ENCODE results near the gene NPDC1.
"Not testable (repeated sequence)": the region's sequence is repeated elsewhere in the genome, so short reads cannot be mapped to it uniquely, and the experiment has no call there.

The NPDC1 gene

GRCh38 chr9:137075275-137075775 is 29.3 kb upstream of the NPDC1 start:
- DNase-seq (ENCODE audit: low read depth in 3 of 3) = no peak

- no peak for DNase-seq (ENCODE audit: low read depth in 3 of 3)
Measured at GRCh38 chr9:137074657-137075274, 28.8 kb upstream of the NPDC1 start.

- DNase-seq (ENCODE audit: low read depth in 3 of 3) = no peak
Measured at GRCh38 chr9:137073992-137074399, 28.0 kb upstream of the NPDC1 start.

DNA sequence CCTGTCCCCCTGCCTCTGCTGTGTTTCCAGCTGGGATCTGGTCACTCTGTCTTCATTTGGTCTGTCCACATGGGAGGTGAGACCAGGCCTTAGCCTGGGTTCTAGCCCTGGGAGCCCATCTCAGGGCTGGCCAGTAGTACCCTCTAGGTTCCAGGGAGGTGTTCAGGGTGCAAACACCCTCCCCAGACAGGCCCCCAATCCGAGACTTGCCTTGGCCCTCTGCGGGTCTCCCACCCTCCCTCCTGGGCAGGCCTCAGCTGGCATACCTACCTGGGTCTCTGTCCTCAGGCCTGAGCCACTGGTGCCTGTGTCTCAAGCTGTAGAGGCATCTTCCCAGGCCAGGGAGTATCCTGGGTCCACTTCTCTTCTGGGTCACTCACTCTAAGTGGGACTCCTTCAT is 25.3 kb upstream of the NPDC1 start:
- DNase-seq (ENCODE audit: low read depth in 3 of 3) = no peak

DNA sequence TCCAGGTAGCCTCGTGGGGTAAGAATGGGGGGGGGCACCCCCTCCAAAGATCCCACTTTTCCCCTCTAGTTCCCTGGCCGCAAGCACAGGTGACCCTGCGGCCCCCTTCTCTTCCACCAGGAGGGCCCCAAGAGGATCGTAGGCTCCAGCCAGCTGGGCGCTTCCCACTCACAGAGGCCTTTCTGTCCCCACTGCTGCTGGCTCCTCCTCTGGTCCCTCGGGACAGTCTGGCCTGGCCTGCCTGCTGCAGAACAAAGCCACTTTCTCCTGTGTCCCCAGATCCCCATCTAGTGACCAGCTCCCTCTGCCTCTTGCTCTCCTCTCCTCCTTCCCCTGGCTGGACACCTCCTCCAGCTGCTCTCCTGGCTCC is 24.9 kb upstream of the NPDC1 start:
- no peak for DNase-seq (ENCODE audit: low read depth in 3 of 3)

GRCh38 chr9:137070201-137070905 is 24.4 kb upstream of the NPDC1 start, which contains the start of gene SAPCD2:
Gene SAPCD2 (minus strand): TSS chr9:137070557. CDS start chr9:137070460, 97 bp downstream.
- DNase-seq (ENCODE audit: low read depth in 3 of 3) = peak; percentile 61 to 73 (median 65)

GRCh38 chr9:137069508-137070091 is 23.6 kb upstream of the NPDC1 start:
- DNase-seq (ENCODE audit: low read depth in 3 of 3) = no peak

DNA sequence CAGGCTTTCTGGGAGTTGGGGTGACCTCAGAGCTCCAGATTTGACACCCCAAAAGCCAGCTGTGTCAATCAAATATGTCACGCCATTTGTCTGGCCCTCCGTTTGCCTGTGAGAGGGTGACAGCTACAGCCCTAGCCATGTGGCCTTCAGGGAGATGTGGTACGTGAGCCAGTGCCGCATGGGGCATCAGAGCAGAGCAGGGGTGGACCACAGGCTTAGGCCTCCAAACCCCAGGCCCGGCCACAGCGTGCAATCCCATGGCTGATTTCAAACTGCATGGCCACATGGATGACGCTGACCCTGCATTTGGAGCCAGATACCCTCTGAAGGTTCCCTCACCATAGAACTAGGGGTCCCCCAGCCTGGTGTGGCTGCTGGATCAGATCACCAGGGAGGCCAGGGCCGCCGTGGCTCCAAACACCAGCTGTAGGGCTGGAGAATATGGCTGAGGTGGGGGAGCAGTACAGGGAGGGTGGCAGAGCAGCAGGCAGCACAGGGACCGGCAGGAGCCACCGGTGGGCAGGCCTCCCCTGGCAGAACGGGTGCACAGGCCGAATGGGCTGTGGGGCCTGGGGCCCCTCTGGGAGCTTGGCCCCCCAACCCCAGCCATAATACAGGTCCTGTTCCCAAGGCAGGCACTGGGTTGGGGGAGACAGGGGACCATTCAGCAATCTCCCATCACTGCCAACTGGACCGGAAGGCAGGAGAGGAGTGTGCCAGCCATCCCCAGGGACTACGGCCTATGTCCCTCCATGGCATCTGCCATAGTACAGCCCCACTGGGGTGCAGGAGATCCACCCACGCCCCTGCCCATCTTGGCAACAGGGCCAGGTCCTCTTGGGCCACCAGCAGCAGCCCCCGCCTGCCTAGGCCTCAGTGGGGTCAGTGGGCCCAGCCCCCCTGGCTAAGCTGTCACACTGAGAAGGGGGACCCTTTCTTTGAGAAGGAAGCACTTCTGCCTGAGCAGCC is 22.8 kb upstream of the NPDC1 start:
- no peak for DNase-seq (ENCODE audit: low read depth in 3 of 3)

GRCh38 chr9:137067860-137068538 is 22.0 kb upstream of the NPDC1 start:
- DNase-seq (ENCODE audit: low read depth in 3 of 3) = peak; percentile 71 to 80 (median 75)

DNA sequence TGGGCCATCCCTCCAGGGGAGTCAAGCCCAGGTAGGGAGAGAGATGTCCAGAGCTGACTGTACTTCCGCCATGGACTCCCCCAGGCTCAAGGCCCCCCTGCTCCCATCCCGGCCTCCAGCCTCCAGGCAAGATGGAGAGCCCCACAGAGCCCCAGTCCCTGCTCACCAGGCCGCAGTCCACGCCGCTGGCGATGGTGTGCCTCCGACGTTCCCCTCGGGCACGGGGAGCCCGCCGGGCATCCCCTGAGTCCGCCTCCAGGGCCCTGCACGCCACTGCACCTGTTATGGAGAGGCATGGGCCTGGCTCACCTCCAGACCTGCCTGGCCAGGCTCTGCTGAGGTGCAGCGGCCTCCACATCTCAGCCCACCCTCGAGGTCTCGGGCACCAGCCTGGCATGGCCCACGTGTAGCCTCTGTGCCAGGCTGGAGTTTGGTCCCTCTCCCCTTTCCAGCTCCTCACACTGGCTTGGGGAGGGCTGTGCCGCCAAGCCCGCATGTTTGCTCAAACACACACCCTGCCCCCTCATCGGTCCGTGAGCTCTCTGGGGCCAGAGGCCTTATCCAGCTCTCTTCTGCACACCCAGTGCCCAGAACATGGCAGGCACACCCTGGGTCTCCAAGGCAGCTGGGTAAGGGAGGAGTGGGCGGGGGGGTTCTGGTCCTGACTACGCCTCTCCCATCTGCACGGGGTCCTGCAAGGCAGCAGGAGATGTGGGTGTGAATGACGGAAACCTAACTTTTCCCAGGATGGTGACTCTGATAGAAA is 20.3 kb upstream of the NPDC1 start:
- no peak for DNase-seq (ENCODE audit: low read depth in 3 of 3)

- DNase-seq (ENCODE audit: low read depth in 3 of 3) = no peak
Measured at GRCh38 chr9:137065336-137065967, 19.5 kb upstream of the NPDC1 start.

DNA sequence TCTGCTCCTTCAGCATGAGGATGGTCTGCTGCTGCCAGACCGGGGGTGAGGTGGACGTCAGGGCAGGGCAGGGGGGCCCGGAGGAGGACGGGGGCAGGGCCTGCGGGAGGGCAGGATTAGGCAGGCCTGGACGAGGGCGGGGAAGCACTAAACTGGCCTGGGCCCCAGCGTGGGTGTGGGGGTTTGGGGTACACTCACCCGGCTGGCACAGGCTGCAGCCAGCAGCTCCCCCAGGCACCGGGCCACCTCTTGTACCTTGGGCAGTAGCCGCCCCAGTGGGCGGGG is 18.8 kb upstream of the NPDC1 start:
- no peak for DNase-seq (ENCODE audit: low read depth in 3 of 3)

DNA sequence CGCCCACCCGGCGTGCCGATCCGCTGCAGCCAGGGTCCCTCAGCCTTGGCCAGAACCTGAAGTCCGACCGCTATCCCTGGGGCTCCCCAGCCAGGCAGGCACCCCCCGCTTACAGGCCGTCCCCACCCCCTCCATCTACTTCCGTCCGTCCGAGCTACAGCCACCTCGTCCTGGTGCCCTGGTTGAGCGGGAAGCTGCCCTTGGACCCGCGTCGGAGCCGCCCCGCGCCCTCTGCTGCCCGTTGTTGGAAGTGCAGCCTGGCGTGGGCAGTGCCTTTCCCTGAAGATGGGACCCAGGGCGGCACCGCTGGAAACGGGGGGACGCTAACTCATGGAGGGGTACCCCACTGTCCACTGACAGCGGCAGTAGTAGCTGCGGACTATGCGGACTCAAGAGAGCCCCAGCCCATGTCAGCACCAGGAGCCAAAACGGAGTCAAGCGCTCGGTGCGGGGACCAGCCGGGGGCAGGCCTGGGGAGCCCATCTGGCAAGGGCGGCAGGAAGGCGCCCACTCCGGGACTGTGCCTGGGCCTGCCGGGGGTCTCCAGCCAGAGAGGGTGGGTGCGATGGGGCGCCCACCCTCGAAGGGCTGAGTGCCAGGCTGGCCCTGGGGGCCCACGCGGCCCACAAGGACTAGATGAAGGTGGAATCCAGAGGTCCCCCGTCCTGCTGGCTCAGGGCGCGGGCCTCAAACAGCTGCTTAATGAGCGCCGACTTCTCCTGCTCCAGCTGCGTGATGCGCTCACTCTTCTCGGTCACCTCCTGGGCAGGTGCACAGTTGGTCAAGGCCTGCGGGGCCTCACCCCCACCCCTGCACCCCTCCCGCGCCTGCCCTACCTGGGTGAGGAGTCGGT is 18.3 kb upstream of the NPDC1 start:
- no peak for DNase-seq (ENCODE audit: low read depth in 3 of 3)

DNA sequence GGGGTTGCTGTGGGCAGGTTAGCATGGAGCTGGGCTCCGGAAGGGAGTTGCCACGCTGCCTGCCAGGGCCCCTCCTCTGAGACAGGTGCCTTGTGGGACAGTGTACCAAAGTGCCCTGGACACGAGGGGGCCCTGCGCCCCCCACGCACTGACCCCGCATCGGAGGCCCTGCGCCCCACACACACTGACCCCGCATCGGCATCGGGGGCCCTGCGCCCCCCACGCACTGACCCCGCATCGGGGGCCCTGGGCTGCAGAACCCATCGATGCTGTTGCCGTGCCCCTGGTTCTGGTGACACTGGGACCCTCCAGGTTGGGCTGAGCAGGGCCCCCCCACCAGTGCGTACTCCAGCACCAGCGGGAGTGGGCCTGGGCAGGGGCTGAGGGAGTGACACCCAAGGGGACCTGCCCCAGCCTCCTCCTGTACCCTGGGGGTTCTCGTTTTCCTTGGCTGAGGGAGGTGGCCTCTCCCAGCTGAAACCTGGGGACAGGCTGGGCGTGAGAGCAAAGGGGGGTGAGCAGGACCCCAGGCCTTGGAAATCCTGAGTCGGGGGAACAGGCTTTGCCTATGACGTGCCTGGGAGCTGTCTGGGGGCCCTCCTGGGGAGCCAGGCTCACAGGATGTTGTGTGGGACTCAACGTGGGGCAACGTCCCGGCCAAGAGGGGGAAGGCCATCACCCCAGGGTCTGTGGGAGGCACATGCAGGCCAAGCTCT is 17.5 kb upstream of the NPDC1 start:
- no peak for DNase-seq (ENCODE audit: low read depth in 3 of 3)

DNA sequence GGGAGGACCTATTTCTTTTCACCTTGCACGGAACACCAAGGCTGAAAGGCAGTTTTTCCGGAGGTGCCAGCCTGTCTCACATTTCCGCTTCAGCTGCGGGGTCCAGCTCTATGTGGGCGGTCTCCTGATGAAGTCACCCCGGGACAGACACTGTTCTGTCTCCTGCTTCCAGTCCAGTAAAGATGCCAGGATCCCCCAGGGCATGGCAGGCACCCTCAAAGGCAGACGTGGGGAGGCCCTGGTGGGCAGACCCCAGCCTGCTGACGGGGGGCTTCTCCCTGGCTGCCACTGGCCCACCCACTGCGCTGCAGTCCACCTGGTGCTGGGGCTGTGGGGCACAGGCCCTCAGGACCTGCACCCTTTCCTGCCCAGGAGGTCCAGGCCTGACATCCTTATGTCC is 16.8 kb upstream of the NPDC1 start:
- not testable (repeated sequence) for DNase-seq (ENCODE audit: low read depth in 3 of 3)

DNA sequence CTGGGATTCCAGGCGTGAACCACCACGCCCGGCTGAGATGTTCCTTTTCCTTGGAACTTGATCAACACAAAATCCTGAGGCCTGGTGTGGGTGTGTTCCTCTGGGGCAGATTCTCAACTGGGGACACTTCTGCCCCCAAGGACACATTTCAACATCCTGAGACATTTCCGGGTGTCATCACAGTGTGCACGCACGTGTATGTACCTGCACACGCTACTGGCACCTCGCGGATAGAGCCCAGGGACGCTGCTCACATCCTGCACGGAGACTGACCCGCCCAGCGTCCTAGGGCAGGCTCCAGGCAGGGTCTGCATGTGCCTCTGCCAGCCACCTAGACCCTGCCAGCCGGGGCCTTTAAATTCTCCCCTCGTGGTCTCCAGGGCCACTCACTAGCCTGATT is 16.4 kb upstream of the NPDC1 start:
- no peak for DNase-seq (ENCODE audit: low read depth in 3 of 3)

- no peak for DNase-seq (ENCODE audit: low read depth in 3 of 3)
Measured at GRCh38 chr9:137058521-137059234, 12.7 kb upstream of the NPDC1 start.

- no peak for DNase-seq (ENCODE audit: low read depth in 3 of 3)
Measured at GRCh38 chr9:137057545-137057944, 11.6 kb upstream of the NPDC1 start.
